NCI-H1048 (cell line): ENCODE results near the gene KHK.
"Not testable (repeated sequence)": the region's sequence is repeated elsewhere in the genome, so short reads cannot be mapped to it uniquely, and the experiment has no call there.

ENCODE experiments used
- DNase-seq: peaks from one replicate; lab custom pipeline; 2025; lab: John Stamatoyannopoulos, UW

KHK gene

DNA sequence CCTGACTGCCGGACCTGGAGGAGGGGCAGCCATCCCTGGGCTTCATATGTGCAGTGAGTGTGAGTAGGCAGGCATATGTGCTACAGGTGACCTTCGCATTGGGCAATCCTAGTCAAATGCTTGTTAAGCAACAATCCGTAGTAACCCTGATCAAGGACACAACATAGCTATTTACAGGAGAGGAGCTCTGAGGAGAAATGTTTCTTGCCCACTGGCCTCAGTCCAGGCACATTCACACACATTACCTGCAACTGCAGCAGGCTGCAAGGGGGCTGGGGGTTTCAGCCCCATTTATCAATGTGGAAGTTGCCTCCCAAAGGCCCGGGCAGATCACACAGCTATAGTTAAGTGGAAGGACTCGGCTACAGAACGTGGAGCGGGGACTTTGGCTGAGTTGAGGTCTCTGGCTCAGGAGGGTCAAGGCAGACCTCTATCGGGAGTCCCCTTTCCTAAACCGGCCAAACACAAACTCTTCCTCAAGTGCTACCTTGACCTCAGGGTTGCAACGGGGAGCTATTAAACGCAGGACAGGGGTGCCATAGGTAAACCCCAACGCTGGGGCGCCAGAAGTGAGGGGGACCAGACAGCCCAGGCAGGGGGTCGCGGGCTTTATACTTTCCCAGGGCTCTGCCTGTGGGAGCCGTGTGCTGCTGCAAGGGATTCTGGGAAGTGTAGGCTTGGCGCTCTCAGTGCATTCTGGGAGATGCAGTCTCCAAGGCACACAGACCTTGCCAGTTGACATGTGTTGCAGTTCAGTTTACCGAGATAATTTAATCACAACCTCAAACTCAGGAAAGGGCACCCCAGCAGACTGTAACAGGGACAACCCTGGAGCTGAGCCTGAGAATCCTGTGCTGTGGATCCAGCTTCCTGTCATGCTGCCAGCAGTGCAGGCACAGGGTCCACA is 9.4 kb downstream of the KHK start:
- no peak for DNase-seq

- no peak for DNase-seq
Measured at GRCh38 chr2:27096748-27097297, 10.3 kb downstream of the KHK start.

DNA sequence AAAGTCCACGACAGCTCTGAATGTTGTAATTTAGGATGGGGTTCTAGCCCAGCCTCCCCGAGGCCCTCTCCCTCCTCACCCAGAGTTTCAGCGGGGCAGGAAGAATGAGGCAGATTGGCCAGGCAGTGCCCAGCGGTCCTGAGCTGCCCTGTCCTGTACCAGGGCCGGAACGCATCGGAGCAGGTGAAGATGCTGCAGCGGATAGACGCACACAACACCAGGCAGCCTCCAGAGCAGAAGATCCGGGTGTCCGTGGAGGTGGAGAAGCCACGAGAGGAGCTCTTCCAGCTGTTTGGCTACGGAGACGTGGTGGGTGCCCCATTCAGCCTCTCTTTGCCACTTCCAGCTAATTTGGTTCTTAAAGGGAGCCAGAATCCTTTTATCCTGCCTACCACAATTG is 10.8 kb downstream of the KHK start:
- no peak for DNase-seq

DNA sequence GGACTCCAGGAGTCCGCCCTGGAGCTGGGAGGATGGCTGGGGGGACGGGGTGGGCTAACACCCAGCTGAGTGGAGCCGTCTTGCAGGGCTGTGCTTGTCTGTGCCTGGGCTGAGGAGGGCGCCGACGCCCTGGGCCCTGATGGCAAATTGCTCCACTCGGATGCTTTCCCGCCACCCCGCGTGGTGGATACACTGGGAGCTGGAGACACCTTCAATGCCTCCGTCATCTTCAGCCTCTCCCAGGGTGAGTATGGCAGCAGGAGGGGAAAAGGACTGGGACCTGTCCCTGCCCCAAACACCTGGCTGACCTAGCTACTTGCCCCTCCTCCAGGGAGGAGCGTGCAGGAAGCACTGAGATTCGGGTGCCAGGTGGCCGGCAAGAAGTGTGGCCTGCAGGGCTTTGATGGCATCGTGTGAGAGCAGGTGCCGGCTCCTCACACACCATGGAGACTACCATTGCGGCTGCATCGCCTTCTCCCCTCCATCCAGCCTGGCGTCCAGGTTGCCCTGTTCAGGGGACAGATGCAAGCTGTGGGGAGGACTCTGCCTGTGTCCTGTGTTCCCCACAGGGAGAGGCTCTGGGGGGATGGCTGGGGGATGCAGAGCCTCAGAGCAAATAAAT is 12.9 kb downstream of the KHK start:
- no peak for DNase-seq

DNA sequence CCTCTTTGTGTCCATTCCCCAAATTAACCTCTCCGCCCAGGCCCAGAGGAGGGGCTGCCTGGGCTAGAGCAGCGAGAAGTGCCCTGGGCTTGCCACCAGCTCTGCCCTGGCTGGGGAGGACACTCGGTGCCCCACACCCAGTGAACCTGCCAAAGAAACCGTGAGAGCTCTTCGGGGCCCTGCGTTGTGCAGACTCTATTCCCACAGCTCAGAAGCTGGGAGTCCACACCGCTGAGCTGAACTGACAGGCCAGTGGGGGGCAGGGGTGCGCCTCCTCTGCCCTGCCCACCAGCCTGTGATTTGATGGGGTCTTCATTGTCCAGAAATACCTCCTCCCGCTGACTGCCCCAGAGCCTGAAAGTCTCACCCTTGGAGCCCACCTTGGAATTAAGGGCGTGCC is 13.5 kb downstream of the KHK start:
- DNase-seq, result no peak

DNA sequence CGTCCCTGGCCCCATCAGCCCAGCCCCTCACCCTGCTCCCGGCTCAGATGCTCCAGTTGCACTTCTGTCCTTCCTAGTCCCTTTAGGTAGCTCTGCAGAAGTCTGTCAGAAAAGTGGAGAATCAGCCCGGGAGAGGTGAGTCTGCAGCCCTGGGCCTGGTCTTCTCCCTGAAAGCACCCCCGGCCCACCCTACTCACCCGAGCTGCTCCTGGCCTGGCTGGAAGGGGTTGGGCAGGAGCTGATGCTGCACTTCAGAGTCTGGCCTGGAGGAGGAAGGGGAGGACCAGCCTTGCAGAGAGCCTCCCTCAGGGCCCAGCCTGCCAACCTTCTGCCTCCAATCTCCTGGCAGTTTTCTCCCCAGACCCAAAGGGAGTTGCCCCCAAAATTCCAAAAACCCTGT is 15.8 kb downstream of the KHK start:
- no peak for DNase-seq

GRCh38 chr2:27105981-27106380 is 19.4 kb downstream of the KHK start:
- no peak for DNase-seq

- no peak for DNase-seq
Measured at GRCh38 chr2:27108221-27108620, 21.6 kb downstream of the KHK start.

DNA sequence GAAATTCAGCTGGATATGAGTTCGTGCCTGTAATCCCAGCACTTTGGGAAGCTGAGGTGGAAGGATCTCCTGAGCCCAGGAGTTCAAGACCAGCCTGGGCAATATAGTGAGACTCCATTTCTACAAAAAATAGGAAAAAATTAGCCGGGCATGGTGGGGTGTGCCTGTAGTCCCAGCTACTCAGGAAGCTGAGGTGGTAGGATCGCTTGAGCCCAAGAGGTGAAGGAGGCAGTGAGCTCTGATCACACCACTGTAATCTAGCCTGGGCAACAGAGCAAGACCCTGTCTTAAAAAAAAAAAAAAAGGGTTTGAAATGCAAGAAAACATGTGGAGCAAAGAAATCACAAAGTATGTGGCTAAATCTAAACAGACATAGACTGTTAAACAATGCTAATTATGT is 22.5 kb downstream of the KHK start:
- DNase-seq, result no peak

DNA sequence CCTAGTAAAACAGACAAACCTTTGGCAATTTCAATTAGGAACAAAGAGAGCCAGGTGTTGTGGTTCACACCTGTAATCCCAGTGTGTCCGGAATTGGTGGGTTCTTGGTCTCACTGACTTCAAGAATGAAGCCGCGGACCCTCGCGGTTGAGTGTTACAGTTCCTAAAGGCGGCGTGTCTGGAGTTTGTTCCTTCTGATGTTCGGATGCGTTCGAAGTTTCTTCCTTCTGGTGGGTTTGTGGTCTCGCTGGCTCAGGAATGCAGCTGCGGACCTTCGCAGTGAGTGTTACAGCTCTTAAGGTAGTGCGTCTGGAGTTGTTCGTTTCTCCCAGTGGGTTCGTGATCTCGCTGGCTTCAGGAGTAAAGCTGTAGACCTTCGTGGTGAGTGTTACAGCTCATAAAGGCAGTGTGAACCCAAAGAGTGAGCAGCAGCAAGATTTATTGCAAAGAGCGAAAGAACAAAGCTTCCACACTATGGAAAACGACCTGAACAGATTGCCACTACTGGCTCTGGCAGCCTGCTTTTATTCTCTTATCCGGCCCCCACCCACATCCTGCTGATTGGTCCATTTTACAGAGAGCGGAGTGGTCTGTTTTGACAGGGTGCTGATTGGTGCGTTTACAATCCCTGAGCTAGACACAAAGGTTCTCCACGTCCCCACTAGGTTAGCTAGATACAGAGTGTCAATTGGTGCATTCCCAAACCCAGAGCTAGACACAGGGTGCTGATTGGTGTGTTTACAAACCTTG is 24.2 kb downstream of the KHK start:
- DNase-seq, result not testable (repeated sequence)

DNA sequence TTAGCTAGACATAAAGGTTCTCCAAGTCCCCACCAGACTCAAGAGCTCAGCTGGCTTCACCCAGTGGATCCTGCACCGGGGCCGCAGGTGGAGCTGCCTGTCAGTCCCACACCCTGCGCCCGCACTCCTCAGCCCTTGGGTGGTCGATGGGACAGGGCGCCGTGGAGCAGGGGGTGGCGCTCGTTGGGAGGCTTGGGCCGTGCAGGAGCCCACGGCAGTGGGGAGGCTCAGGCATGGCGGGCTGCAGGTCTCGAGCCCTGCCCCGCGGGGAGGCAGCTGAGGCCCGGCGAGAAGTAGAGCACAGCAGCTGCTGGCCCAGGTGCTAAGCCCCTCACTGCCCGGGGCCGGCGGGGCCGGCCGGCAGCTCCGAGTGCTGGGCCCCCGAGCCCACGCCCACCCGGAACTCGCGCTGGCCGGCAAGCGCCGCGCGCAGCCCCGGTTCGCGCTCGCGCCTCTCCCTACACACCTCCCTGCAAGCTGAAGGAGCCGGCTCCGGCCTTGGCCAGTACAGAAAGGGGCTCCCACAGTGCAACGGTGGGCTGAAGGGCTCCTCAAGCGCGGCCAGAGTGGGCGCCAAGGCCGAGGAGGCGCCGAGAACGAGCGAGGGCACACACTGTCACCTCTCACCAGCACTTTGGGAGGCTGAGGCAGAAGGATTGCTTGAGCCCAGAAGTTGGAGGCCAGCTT is 25.0 kb downstream of the KHK start:
- DNase-seq, result not testable (repeated sequence)

GRCh38 chr2:27115519-27115918 is 28.9 kb downstream of the KHK start:
- DNase-seq, result no peak

GRCh38 chr2:27117995-27118524 is 31.5 kb downstream of the KHK start:
- no peak for DNase-seq

GRCh38 chr2:27118525-27119329 is 32.2 kb downstream of the KHK start, which contains the start of gene CGREF1:
Gene CGREF1 (minus strand): TSS chr2:27119128. CDS start chr2:27104366, 14,762 bp downstream.
- DNase-seq, result no peak

- DNase-seq, result not testable (repeated sequence)
Measured at GRCh38 chr2:27119330-27119670, 32.7 kb downstream of the KHK start.

DNA sequence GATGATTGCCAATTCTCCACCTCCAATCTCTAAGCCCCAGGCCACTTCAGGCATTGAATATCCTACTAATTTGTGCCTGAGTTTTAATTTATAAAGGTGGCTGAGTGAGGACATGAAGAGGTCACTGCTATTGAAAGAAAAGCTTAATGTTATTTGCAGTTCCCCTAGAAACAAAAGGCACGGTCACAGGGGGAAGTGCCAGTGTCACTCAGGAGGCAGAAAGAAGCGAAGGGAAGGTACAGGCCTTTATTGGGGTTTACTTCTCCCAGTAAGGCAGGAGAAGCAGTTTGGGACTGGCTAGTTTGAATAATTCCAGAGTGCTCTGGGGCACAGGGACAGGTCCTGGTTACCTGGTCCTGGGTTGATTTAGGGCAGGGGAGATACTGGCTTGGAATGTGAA is 35.3 kb downstream of the KHK start:
- no peak for DNase-seq

GRCh38 chr2:27122791-27123190 is 36.2 kb downstream of the KHK start:
- DNase-seq, result no peak

- DNase-seq, result no peak
Measured at GRCh38 chr2:27123302-27124150, 37.0 kb downstream of the KHK start, which contains the start of gene ABHD1. Gene ABHD1 (plus strand): TSS chr2:27123815. CDS start chr2:27123949, 134 bp downstream.

DNA sequence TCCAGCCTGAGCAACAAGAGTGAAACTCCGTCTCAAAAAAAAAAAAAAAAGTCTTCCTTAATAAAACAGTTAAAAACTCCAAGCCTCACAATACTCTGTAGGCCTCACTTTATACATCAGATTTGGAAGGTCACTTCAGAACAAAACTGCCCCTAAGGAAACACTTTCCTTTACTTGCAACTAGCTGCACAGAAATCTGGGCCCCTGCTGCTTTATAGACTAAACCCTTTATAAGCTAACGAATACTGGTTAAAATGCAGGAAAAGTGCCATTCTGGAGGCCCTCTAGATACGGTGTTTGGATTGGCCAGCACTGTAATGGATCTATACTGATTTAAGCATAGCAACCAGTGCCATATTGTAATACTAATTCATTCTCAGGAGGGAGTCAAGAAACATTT is 38.5 kb downstream of the KHK start:
- DNase-seq, result no peak

- no peak for DNase-seq
Measured at GRCh38 chr2:27126252-27126710, 39.7 kb downstream of the KHK start.
